HCT116 (cell line): ENCODE data around the gene PIBF1. TPM values are rescaled to one million over a fixed set of nuclear protein-coding genes. Genes with fewer than 3 reads are reported as not detected.

Experiments used
- ATAC-seq: fragments of 200-7000 bp; cut with Tn5 transposase; 2 replicates; pipeline ENCODE4 v1.9.1; 2020; ENCODE audit warnings: mild to moderate bottlenecking, moderate library complexity
- BruUV-seq: library from RNA; stranded (reverse); fragments of 400-500 nt; replicated peaks from 2 replicates; lab custom pipeline; 2021; lab: Mats Ljungman, UMichigan
- CTCF ChIA-PET: fragments of 300-600 bp; sonication (Branson Sonifier 250); formaldehyde crosslinking; loops from one replicate; lab custom pipeline; 2021; ENCODE audit warnings: antibody characterized with exemption; lab: Charles Lee
- POLR2A ChIA-PET: fragments of 300-600, 350-600 bp; sonication (Branson Sonifier 250); formaldehyde crosslinking; loops from one replicate; lab custom pipeline; 2021; ENCODE audit warnings: antibody characterized with exemption; lab: Charles Lee
- RAD21 ChIA-PET, 2 experiments: fragments of 300-600 bp; sonication (Branson Sonifier 250); formaldehyde crosslinking; loops; one replicate each; lab custom pipeline; 2023; ENCODE audit warnings: low total read pairs in 2 of 2; ENCODE audit not compliant: uncharacterized antibody in 2 of 2, unreplicated experiment in 2 of 2, low non-redundant PET in 1 of 2; lab: Charles Lee
- DNase-seq: peaks from one replicate; pipeline ENCODE4 v3.0.0-alpha.2; 2010; ENCODE audit warnings: low read depth, low spot score
- H2AFZ ChIP-seq: fragments of 200-600 bp; shearing (Covaris generic), sonication (generic); 2 replicates; pipeline ENCODE4 v1.6.1; 2017; ENCODE audit warnings: low read depth, mixed run types, mixed read lengths, antibody characterized with exemption, low read length; ENCODE audit not compliant: poor library complexity, severe bottlenecking
- H3K27ac ChIP-seq: 2 replicates; pipeline ENCODE4 v1.5.1; 2012; ENCODE audit warnings: low read depth, low read length
- H3K27me3 ChIP-seq: fragments of 200-600 bp; sonication (generic); 2 replicates; pipeline ENCODE4 v1.6.1; 2016; ENCODE audit warnings: mixed run types, low read length, mixed read lengths; ENCODE audit not compliant: insufficient read depth
- H3K36me3 ChIP-seq, 2 experiments: fragments of 200-500 bp in 1 of 2; fragments of 200-600 bp in 1 of 2; sonication (Bioruptor generic) in 1 of 2; sonication (generic) in 1 of 2; 2 replicates each; pipeline versions ENCODE4 v1.5.1 to v1.6.1; 2014 to 2016; ENCODE audit warnings: low read length in 2 of 2, inconsistent platforms in 1 of 2, mixed read lengths in 1 of 2, mixed run types in 1 of 2; ENCODE audit not compliant: insufficient read depth in 2 of 2, control insufficient read depth in 1 of 2
- H3K4me1 ChIP-seq, 2 experiments: fragments of 200-600 bp in 1 of 2; sonication (generic) in 1 of 2; 2 replicates each; pipeline versions ENCODE4 v1.5.1 to v1.6.1; 2012 to 2017; ENCODE audit warnings: low read length in 2 of 2, inconsistent platforms in 1 of 2, mild to moderate bottlenecking in 1 of 2, mixed read lengths in 1 of 2, mixed run types in 1 of 2, moderate library complexity in 1 of 2; ENCODE audit not compliant: insufficient read depth in 2 of 2, control insufficient read depth in 1 of 2
- H3K4me2 ChIP-seq: fragments of 200-600 bp; sonication (generic); 2 replicates; pipeline ENCODE4 v1.6.1; 2017; ENCODE audit warnings: mixed run types, low read length, mixed read lengths
- H3K4me3 ChIP-seq, 2 experiments: fragments of 200-600 bp in 1 of 2; sonication (generic) in 1 of 2; replicated peaks in 1 of 2; 2 replicates each; pipeline ENCODE4 v1.5.1; 2011 to 2016; ENCODE audit warnings: low read length in 2 of 2, control low read depth in 1 of 2, low read depth in 1 of 2, mild to moderate bottlenecking in 1 of 2, mixed read lengths in 1 of 2, mixed run types in 1 of 2
- H3K79me2 ChIP-seq: fragments of 200-600 bp; sonication (generic); 2 replicates; pipeline ENCODE4 v1.6.1; 2017; ENCODE audit warnings: mild to moderate bottlenecking, mixed run types, low read length, moderate library complexity, mixed read lengths; ENCODE audit not compliant: insufficient read depth
- H3K9ac ChIP-seq: fragments of 200-600 bp; sonication (generic); 2 replicates; pipeline ENCODE4 v1.6.1; 2016; ENCODE audit warnings: low read length, mixed read lengths
- H3K9me2 ChIP-seq: fragments of 200-600 bp; sonication (generic), shearing (Covaris generic); 2 replicates; pipeline ENCODE4 v1.6.1; 2017; ENCODE audit warnings: mixed run types, mild to moderate bottlenecking, moderate library complexity; ENCODE audit not compliant: insufficient read depth
- H3K9me3 ChIP-seq, 2 experiments: fragments of 200-500 bp in 1 of 2; fragments of 200-600 bp in 1 of 2; sonication (Bioruptor generic) in 1 of 2; sonication (generic) in 1 of 2; 2 replicates each; pipeline ENCODE4 v1.6.1; 2014 to 2017; ENCODE audit warnings: low read length in 2 of 2, mixed read lengths in 2 of 2, inconsistent platforms in 1 of 2, low read depth in 1 of 2, mild to moderate bottlenecking in 1 of 2, mixed run types in 1 of 2, moderate library complexity in 1 of 2; ENCODE audit not compliant: control insufficient read depth in 1 of 2, insufficient read depth in 1 of 2
- H4K20me1 ChIP-seq: fragments of 200-600 bp; sonication (generic), shearing (Covaris generic); 2 replicates; pipeline ENCODE4 v1.6.1; 2017; ENCODE audit warnings: mixed run types, mild to moderate bottlenecking, moderate library complexity; ENCODE audit not compliant: insufficient read depth
- CEBPB ChIP-seq: IDR thresholded peaks from 2 replicates; pipeline ENCODE4 v1.6.1; 2012; ENCODE audit warnings: low read depth
- MAX ChIP-seq: IDR thresholded peaks from 2 replicates; pipeline ENCODE4 v1.6.1; 2012
- SRF ChIP-seq: IDR thresholded peaks from 2 replicates; pipeline ENCODE4 v1.6.1; 2012; ENCODE audit warnings: low read depth
- intact Hi-C: fragments of 100-400 bp; cut with micrococcal nuclease; formaldehyde crosslinking; loops from 2 replicates; pipeline ENCODE4 v1.10.0; 2022
- total RNA-seq: library from RNA; stranded (reverse); gene quantifications from one replicate; pipeline ENCODE4 v1.2.1, GENCODE V29; 2021; ENCODE audit not compliant: unreplicated experiment

Gene PIBF1
- total RNA-seq, 1 experiment from 2014 or later, result 21.1 TPM

- no peak for TF ChIP-seq CEBPB
Measured at GRCh38 chr13:72745260-72745659, 36.7 kb upstream of the PIBF1 start (continued).

- no peak for DNase-seq
- intact Hi-C loops, result no loop called here
- Histone ChIP-seq H3K4me1 (no peaks in the 10 kb centered on the region), H3K27me3 (no peaks in the 10 kb centered on the region), H3K4me3 (no peak overlapping the region), H3K36me3 (peaks cover 67 to 73% of the 10 kb centered on the region in 2 experiments), H4K20me1 (peaks cover 4% of the 10 kb centered on the region), H3K79me2 (peaks cover 82% of the 10 kb centered on the region), H3K9me3 (no peaks in the 10 kb centered on the region), H2AFZ (no peak overlapping the region), H3K4me2 (no peak overlapping the region), H3K27ac (no peak overlapping the region), H3K9ac (no peak overlapping the region), H3K9me2 (no peaks in the 10 kb centered on the region)
- BruUV-seq, result no TSS peak
- no peak for ATAC-seq
- ChIA-PET CTCF (no interaction called here), RAD21 (no interaction called here), POLR2A (no interaction called here)
- TF ChIP-seq CEBPB (no peak), SRF (no peak)
Measured at GRCh38 chr13:72751220-72751619, 30.7 kb upstream of the PIBF1 start.

- Histone ChIP-seq H3K4me3 (no peak overlapping the region), H3K4me1 (no peaks in the 10 kb centered on the region), H3K9me3 (no peaks in the 10 kb centered on the region), H3K9ac (no peak overlapping the region), H3K79me2 (peaks cover 68% of the 10 kb centered on the region), H3K27ac (no peak overlapping the region), H3K36me3 (peaks cover 51 to 64% of the 10 kb centered on the region in 2 experiments), H2AFZ (no peak overlapping the region), H3K9me2 (no peaks in the 10 kb centered on the region), H3K4me2 (no peak overlapping the region), H4K20me1 (peaks cover 4% of the 10 kb centered on the region; the same call in 1 of the 2 replicates), H3K27me3 (no peaks in the 10 kb centered on the region)
- RAD21 ChIA-PET, result no interaction called here
- CTCF ChIA-PET, result no interaction called here
- intact Hi-C loops, result no loop called here
- BruUV-seq, result no TSS peak
- POLR2A ChIA-PET, result no interaction called here
- no peak for TF ChIP-seq MAX
- ATAC-seq (no peak), DNase-seq (no peak)
Measured at GRCh38 chr13:72754111-72754510, 27.8 kb upstream of the PIBF1 start.
